Coronary artery (tissue), 2 donors: ENCODE results near the gene KLK14.

Source experiments
- DNase-seq: peaks from one replicate; pipeline ENCODE4 v3.0.0-alpha.2; 2017; ENCODE audit warnings: low spot score
- H3K27ac ChIP-seq, 2 donors: fragments of 200-600 bp; sonication (generic); one replicate each; pipeline ENCODE4 v1.5.1; 2016 to 2019
- H3K4me3 ChIP-seq: fragments of 200-600 bp; sonication (generic); 2 replicates; pipeline ENCODE4 v1.5.1; 2016; ENCODE audit warnings: mild to moderate bottlenecking, moderate library complexity
- CTCF ChIP-seq: fragments of 200-600 bp; sonication (generic); IDR thresholded peaks from one replicate; pipeline ENCODE4 v1.5.1; 2019; ENCODE audit warnings: antibody characterized with exemption

KLK14 gene

GRCh38 chr19:51079481-51080110, 3.1 kb downstream of the KLK14 start:
- Histone ChIP-seq H3K27ac (no peak overlapping the region), H3K4me3 (no peak overlapping the region)
- no peak for TF ChIP-seq CTCF
- no peak for DNase-seq

- Histone ChIP-seq H3K4me3 (no peak overlapping the region), H3K27ac (no peak overlapping the region)
- no peak for TF ChIP-seq CTCF
- no peak for DNase-seq
Measured at GRCh38 chr19:51078731-51079130, 4.0 kb downstream of the KLK14 start.

GRCh38 chr19:51078104-51078503, 4.6 kb downstream of the KLK14 start:
- TF ChIP-seq CTCF, result no peak
- no peak overlapping the region for H3K4me3 ChIP-seq
- no peak overlapping the region for H3K27ac ChIP-seq
- DNase-seq, result no peak

GRCh38 chr19:51076631-51077213, 6.0 kb downstream of the KLK14 start:
- no peak for TF ChIP-seq CTCF
- no peak for DNase-seq
- no peak overlapping the region for H3K4me3 ChIP-seq
- no peak overlapping the region for H3K27ac ChIP-seq

- H3K4me3 ChIP-seq, result no peak overlapping the region
- H3K27ac ChIP-seq, result no peak overlapping the region
- no peak for TF ChIP-seq CTCF
- no peak for DNase-seq
Measured at GRCh38 chr19:51075998-51076397, 6.7 kb downstream of the KLK14 start.

- DNase-seq, result no peak
- Histone ChIP-seq H3K4me3 (no peak overlapping the region), H3K27ac (no peak overlapping the region)
- TF ChIP-seq CTCF, result no peak
Measured at GRCh38 chr19:51071095-51071405, 11.6 kb downstream of the KLK14 start.

- no peak for TF ChIP-seq CTCF
- DNase-seq, result no peak
- H3K4me3 ChIP-seq, result no peak overlapping the region
- H3K27ac ChIP-seq, result no peak overlapping the region
Measured at GRCh38 chr19:51070334-51071094, 12.2 kb downstream of the KLK14 start.
